Neuronal stem cell (in vitro differentiated cells): ENCODE data around the gene RAB37.

Source experiments
- DNase-seq: peaks from one replicate; pipeline ENCODE4 v3.0.0-alpha.2; 2013; ENCODE audit warnings: low spot score
- H2AFZ ChIP-seq: one replicate; pipeline ENCODE4 v1.6.1; 2013; ENCODE audit warnings: mild to moderate bottlenecking, low read length, inconsistent platforms
- H2AK5ac ChIP-seq: 2 replicates; pipeline ENCODE4 v1.6.1; 2013; ENCODE audit warnings: low read depth, mild to moderate bottlenecking, inconsistent platforms, low read length, moderate library complexity, mixed read lengths
- H2BK120ac ChIP-seq: 2 replicates; pipeline ENCODE4 v1.6.1; 2013; ENCODE audit warnings: low read depth, mild to moderate bottlenecking, inconsistent platforms, low read length, moderate library complexity, mixed read lengths
- H2BK12ac ChIP-seq: one replicate; pipeline ENCODE4 v1.6.1; 2013; ENCODE audit warnings: low read length, inconsistent platforms
- H2BK15ac ChIP-seq: 2 replicates; pipeline ENCODE4 v1.6.1; 2013; ENCODE audit warnings: mild to moderate bottlenecking, low read length, inconsistent platforms, mixed read lengths
- H2BK5ac ChIP-seq: one replicate; pipeline ENCODE4 v1.6.1; 2013; ENCODE audit warnings: inconsistent platforms, mild to moderate bottlenecking, low read length, moderate library complexity
- H3K14ac ChIP-seq: one replicate; pipeline ENCODE4 v1.6.1; 2013; ENCODE audit warnings: low read length, inconsistent platforms
- H3K18ac ChIP-seq: 2 replicates; pipeline ENCODE4 v1.6.1; 2013; ENCODE audit warnings: low read length, inconsistent platforms
- H3K23ac ChIP-seq: 2 replicates; pipeline ENCODE4 v1.6.1; 2013; ENCODE audit warnings: low read depth, mild to moderate bottlenecking, mixed read lengths, low read length, inconsistent platforms; ENCODE audit not compliant: poor library complexity
- H3K27ac ChIP-seq: replicated peaks from 3 replicates; pipeline ENCODE4 v1.5.1; 2013; ENCODE audit warnings: low read length, inconsistent platforms
- H3K27me3 ChIP-seq, 3 experiments: 2 replicates each; pipeline ENCODE4 v1.6.1; 2013; ENCODE audit warnings: low read length in 3 of 3, mild to moderate bottlenecking in 2 of 3, inconsistent platforms in 1 of 3, low read depth in 1 of 3, mixed read lengths in 1 of 3, moderate library complexity in 1 of 3; ENCODE audit not compliant: control insufficient read depth in 3 of 3, insufficient read depth in 3 of 3
- H3K36me3 ChIP-seq, 2 donors: replicated peaks in 1 of 2; 2 replicates each; pipeline ENCODE4 v1.6.1; 2013; ENCODE audit warnings: low read length in 2 of 2; ENCODE audit not compliant: control insufficient read depth in 2 of 2, insufficient read depth in 2 of 2
- H3K4ac ChIP-seq: 2 replicates; pipeline ENCODE4 v1.6.1; 2013; ENCODE audit warnings: inconsistent platforms, mild to moderate bottlenecking, low read length, moderate library complexity
- H3K4me1 ChIP-seq, 2 donors: 1 replicate in 1 of 2; 2 replicates in 1 of 2; pipeline ENCODE4 v1.6.1; 2013; ENCODE audit warnings: low read length in 2 of 2, low read depth in 1 of 2; ENCODE audit not compliant: control insufficient read depth in 2 of 2, insufficient read depth in 1 of 2
- H3K4me2 ChIP-seq: one replicate; pipeline ENCODE4 v1.6.1; 2013; ENCODE audit warnings: mild to moderate bottlenecking, low read length, inconsistent platforms; ENCODE audit not compliant: insufficient read depth, poor library complexity, severe bottlenecking
- H3K4me3 ChIP-seq, 2 donors: 2 replicates each; pipeline ENCODE4 v1.5.1; 2013; ENCODE audit warnings: low read length in 2 of 2, mild to moderate bottlenecking in 2 of 2, inconsistent platforms in 1 of 2, moderate library complexity in 1 of 2
- H3K79me1 ChIP-seq: one replicate; pipeline ENCODE4 v1.6.1; 2013; ENCODE audit warnings: low read depth, mild to moderate bottlenecking, inconsistent platforms, low read length, moderate library complexity
- H3K9ac ChIP-seq: one replicate; pipeline ENCODE4 v1.6.1; 2013; ENCODE audit warnings: mild to moderate bottlenecking, low read depth, low read length, inconsistent platforms; ENCODE audit not compliant: poor library complexity
- H3K9me3 ChIP-seq, 2 donors: replicated peaks in 1 of 2; 2 replicates each; pipeline versions ENCODE3 to v1.6.1; 2013; ENCODE audit warnings: low read length in 2 of 2, mild to moderate bottlenecking in 2 of 2, inconsistent platforms in 1 of 2, low read depth in 1 of 2, mixed read lengths in 1 of 2, moderate library complexity in 1 of 2; ENCODE audit not compliant: control insufficient read depth in 2 of 2, insufficient read depth in 1 of 2
- H4K8ac ChIP-seq: one replicate; pipeline ENCODE4 v1.6.1; 2013; ENCODE audit warnings: low read depth, mild to moderate bottlenecking, inconsistent platforms, low read length, moderate library complexity
- H4K91ac ChIP-seq: one replicate; pipeline ENCODE4 v1.6.1; 2013; ENCODE audit warnings: low read length, low read depth, mild to moderate bottlenecking, inconsistent platforms; ENCODE audit not compliant: poor library complexity
- WGBS, 2 donors: extraction: QIAGEN DNeasy Blood & Tissue Kit; methylation state at CpG; one replicate each; pipeline ENCODE4 v1.1.7; 2013; ENCODE audit warnings: missing lambda C conversion rate in 2 of 2, mixed read lengths in 1 of 2; ENCODE audit not compliant: insufficient read length in 2 of 2, insufficient replicate concordance in 1 of 2; ENCODE audit errors: extremely low coverage in 2 of 2; 5-methylcytosine and 5-hydroxymethylcytosine counted together

RAB37 gene

GRCh38 chr17:74780443-74781238 lies 43.6 kb downstream of the RAB37 start:
- no peak overlapping the region for H3K9ac ChIP-seq
- no CpG with 5 or more reads among the region's 7 CpGs for WGBS, 2 donors
- no peak overlapping the region for H3K4ac ChIP-seq
- DNase-seq = no peak
- H3K79me1 ChIP-seq = peaks cover 4% of the 10 kb centered on the region
- no peak overlapping the region for H2AK5ac ChIP-seq
- no peak overlapping the region for H3K4me3 ChIP-seq
- no peak overlapping the region for H3K23ac ChIP-seq
- no peaks in the 10 kb centered on the region for H3K27me3 ChIP-seq
- no peak overlapping the region for H2BK15ac ChIP-seq
- peaks cover 9 to 28% of the 10 kb centered on the region in 2 donors for H3K36me3 ChIP-seq
- H4K8ac ChIP-seq = no peak overlapping the region
- H3K14ac ChIP-seq = no peak overlapping the region
- H2AFZ ChIP-seq = no peak overlapping the region
- H2BK120ac ChIP-seq = no peak overlapping the region
- H3K27ac ChIP-seq = no peak overlapping the region
- H3K4me1 ChIP-seq = peaks cover 6 to 8% of the 10 kb centered on the region in 2 donors
- H2BK5ac ChIP-seq = no peak overlapping the region
- H4K91ac ChIP-seq = no peak overlapping the region
- no peak overlapping the region for H3K4me2 ChIP-seq
- no peak overlapping the region for H3K18ac ChIP-seq
- no peaks in the 10 kb centered on the region for H3K9me3 ChIP-seq
- no peak overlapping the region for H2BK12ac ChIP-seq

- H3K27me3 ChIP-seq = no peaks in the 10 kb centered on the region
- H3K36me3 ChIP-seq = peaks cover 9 to 31% of the 10 kb centered on the region in 2 donors
These were observed 45.5 kb downstream of the RAB37 start for GRCh38 chr17:74782571-74782970.

GRCh38 chr17:74784125-74784810 lies 47.2 kb downstream of the RAB37 start:
- Histone ChIP-seq H3K4me3 (no peak overlapping the region), H3K27ac (no peak overlapping the region), H3K27me3 (no peaks in the 10 kb centered on the region), H3K4me1 (no peaks in the 10 kb centered on the region), H2AFZ (no peak overlapping the region), H3K79me1 (no peaks in the 10 kb centered on the region), H4K8ac (no peak overlapping the region), H4K91ac (no peak overlapping the region), H3K36me3 (peaks cover 11 to 34% of the 10 kb centered on the region in 2 donors), H3K9me3 (no peaks in the 10 kb centered on the region), H2BK120ac (no peak overlapping the region), H3K9ac (no peak overlapping the region), H3K23ac (no peak overlapping the region), H2AK5ac (no peak overlapping the region), H3K4ac (no peak overlapping the region), H2BK15ac (no peak overlapping the region), H3K4me2 (no peak overlapping the region), H3K18ac (no peak overlapping the region), H2BK12ac (no peak overlapping the region), H2BK5ac (no peak overlapping the region), H3K14ac (no peak overlapping the region)
- no peak for DNase-seq
- no CpG with 5 or more reads among the region's 5 CpGs for WGBS, 2 donors

More at GRCh38 chr17:74782571-74782970, 45.5 kb downstream of the RAB37 start:
- no peak overlapping the region for H2BK120ac ChIP-seq
- no peaks in the 10 kb centered on the region for H3K79me1 ChIP-seq
- H3K14ac ChIP-seq = no peak overlapping the region
- no peak overlapping the region for H3K27ac ChIP-seq
- H3K9me3 ChIP-seq = no peaks in the 10 kb centered on the region
- no peak overlapping the region for H3K18ac ChIP-seq
- no peak overlapping the region for H3K9ac ChIP-seq
- H2BK15ac ChIP-seq = no peak overlapping the region
- no peaks in the 10 kb centered on the region for H3K4me1 ChIP-seq
- no CpG with 5 or more reads among the region's 5 CpGs for WGBS, 2 donors
- no peak overlapping the region for H2BK5ac ChIP-seq
- H3K23ac ChIP-seq = no peak overlapping the region
- no peak overlapping the region for H2BK12ac ChIP-seq
- no peak overlapping the region for H3K4me2 ChIP-seq
- no peak overlapping the region for H3K4ac ChIP-seq
- no peak for DNase-seq
- H4K8ac ChIP-seq = no peak overlapping the region
- H2AK5ac ChIP-seq = no peak overlapping the region
- H3K4me3 ChIP-seq = no peak overlapping the region
- H4K91ac ChIP-seq = no peak overlapping the region
- no peak overlapping the region for H2AFZ ChIP-seq
